Measurements from ENCODE around the gene METTL9. TPM values are rescaled to one million over a fixed set of nuclear protein-coding genes. Genes with fewer than 3 reads are reported as not detected.

Gene METTL9
- 87.6 to 111 TPM (median 99.9 TPM) in 5 replicates for total RNA-seq (2022; extraction: Qiagen RNA extraction; ENCODE audit: low read depth)

GRCh38 chr16:21599122-21600030, at the start of gene METTL9:
Gene METTL9 (plus strand): TSS chr16:21599577. CDS start chr16:21599734, 157 bp downstream.

GRCh38 chr16:21652453-21652852, 53.1 kb downstream of the METTL9 start, which contains the start of gene IGSF6:
Gene IGSF6 (minus strand): TSS chr16:21652608. CDS start chr16:21652598, 10 bp downstream.

GRCh38 chr16:21663889-21664647, 64.7 kb downstream of the METTL9 start, which contains the start of gene OTOA:
Gene OTOA (plus strand): TSS chr16:21663968. CDS start chr16:21678515, 14,547 bp downstream.

Other genes with a start within 250 kb of the METTL9 start
- gene IGSF6, start 53.0 kb downstream of the METTL9 start, total RNA-seq (2022; extraction: Qiagen RNA extraction; ENCODE audit: low read depth) = not detected in 5 replicates
- 0.05 TPM in 1 of 5 replicates, not detected in the others for gene OTOA, start 64.4 kb downstream of the METTL9 start, total RNA-seq (2022; extraction: Qiagen RNA extraction; ENCODE audit: low read depth)